Nephron (organoid): ENCODE measurements around the gene PADI1.

Experiments
- H3K27ac Mint-ChIP-seq, 3 experiments: 2 replicates each; pipeline ENCODE4 v1.8.0; 2020; ENCODE audit warnings: mixed read lengths in 3 of 3, mild to moderate bottlenecking in 2 of 3, moderate library complexity in 1 of 3
- H3K27me3 Mint-ChIP-seq: 2 replicates; pipeline ENCODE4 v1.8.0; 2021; ENCODE audit warnings: low read depth, mild to moderate bottlenecking, moderate library complexity, mixed read lengths
- H3K36me3 Mint-ChIP-seq: 2 replicates; pipeline ENCODE4 v1.8.0; 2020; ENCODE audit warnings: low read depth, mixed read lengths
- H3K4me1 Mint-ChIP-seq: 2 replicates; pipeline ENCODE4 v1.8.0; 2020; ENCODE audit warnings: mixed read lengths
- H3K4me3 Mint-ChIP-seq, 3 experiments: 2 replicates each; pipeline ENCODE4 v1.8.0; 2020; ENCODE audit warnings: mild to moderate bottlenecking in 3 of 3, mixed read lengths in 3 of 3, moderate library complexity in 2 of 3
- H3K9me3 Mint-ChIP-seq: 2 replicates; pipeline ENCODE4 v1.8.0; 2020; ENCODE audit warnings: mixed read lengths
- CTCF ChIP-seq, 3 experiments: fragments of 200-600 bp; sonication (generic); IDR thresholded peaks; one replicate each; pipeline ENCODE4 v1.5.0; 2021; ENCODE audit warnings: antibody characterized with exemption in 3 of 3; ENCODE audit not compliant: unreplicated experiment in 3 of 3

Gene PADI1

GRCh38 chr1:17258116-17258757 lies 53.3 kb downstream of the PADI1 start:
- H3K27me3 Mint-ChIP-seq: peaks cover 15% of the 10 kb centered on the region
- no peak overlapping the region for H3K27ac Mint-ChIP-seq
- H3K36me3 Mint-ChIP-seq: no peaks in the 10 kb centered on the region
- no peak for TF ChIP-seq CTCF (IDR thresholded peaks at IDR 0.05; ENCODE audit: unreplicated experiment in 3 of 3)
- peaks cover 6% of the 10 kb centered on the region for H3K9me3 Mint-ChIP-seq
- H3K4me1 Mint-ChIP-seq: no peaks in the 10 kb centered on the region
- H3K4me3 Mint-ChIP-seq: no peak overlapping the region

- H3K27ac Mint-ChIP-seq: no peak overlapping the region
- H3K9me3 Mint-ChIP-seq: peaks cover 8% of the 10 kb centered on the region
- no peaks in the 10 kb centered on the region for H3K4me1 Mint-ChIP-seq
- no peak overlapping the region for H3K4me3 Mint-ChIP-seq
- H3K27me3 Mint-ChIP-seq: peaks cover 14% of the 10 kb centered on the region
- no peak for TF ChIP-seq CTCF (IDR thresholded peaks at IDR 0.05; ENCODE audit: unreplicated experiment in 3 of 3)
- H3K36me3 Mint-ChIP-seq: no peaks in the 10 kb centered on the region
Measured at GRCh38 chr1:17258758-17259130, 53.8 kb downstream of the PADI1 start.

GRCh38 chr1:17259233-17259873 lies 54.4 kb downstream of the PADI1 start:
- Mint-ChIP-seq H3K27ac (no peak overlapping the region), H3K27me3 (peaks cover 14% of the 10 kb centered on the region), H3K4me3 (no peak overlapping the region), H3K36me3 (no peaks in the 10 kb centered on the region), H3K4me1 (no peaks in the 10 kb centered on the region), H3K9me3 (peaks cover 8% of the 10 kb centered on the region)
- no peak for TF ChIP-seq CTCF (IDR thresholded peaks at IDR 0.05; ENCODE audit: unreplicated experiment in 3 of 3)

GRCh38 chr1:17260264-17260663 lies 55.3 kb downstream of the PADI1 start:
- no peak overlapping the region for H3K4me3 Mint-ChIP-seq
- peaks cover 8% of the 10 kb centered on the region for H3K9me3 Mint-ChIP-seq

GRCh38 chr1:17260738-17261137 lies 55.8 kb downstream of the PADI1 start:
- H3K27ac Mint-ChIP-seq: no peak overlapping the region
- no peak for TF ChIP-seq CTCF (IDR thresholded peaks at IDR 0.05; ENCODE audit: unreplicated experiment in 3 of 3)
- H3K4me1 Mint-ChIP-seq: no peaks in the 10 kb centered on the region
- H3K27me3 Mint-ChIP-seq: peaks cover 11% of the 10 kb centered on the region
- H3K9me3 Mint-ChIP-seq: peaks cover 8% of the 10 kb centered on the region
- H3K36me3 Mint-ChIP-seq: no peaks in the 10 kb centered on the region
- H3K4me3 Mint-ChIP-seq: no peak overlapping the region

More at GRCh38 chr1:17260264-17260663, 55.3 kb downstream of the PADI1 start:
- Mint-ChIP-seq H3K27me3 (peaks cover 14% of the 10 kb centered on the region), H3K27ac (no peak overlapping the region), H3K36me3 (no peaks in the 10 kb centered on the region), H3K4me1 (no peaks in the 10 kb centered on the region)
- no peak for TF ChIP-seq CTCF (IDR thresholded peaks at IDR 0.05; ENCODE audit: unreplicated experiment in 3 of 3)

- Mint-ChIP-seq H3K9me3 (peaks cover 8% of the 10 kb centered on the region), H3K27me3 (peaks cover 4% of the 10 kb centered on the region), H3K4me3 (no peak overlapping the region), H3K36me3 (no peaks in the 10 kb centered on the region), H3K4me1 (no peaks in the 10 kb centered on the region), H3K27ac (no peak overlapping the region)
- no peak for TF ChIP-seq CTCF (IDR thresholded peaks at IDR 0.05; ENCODE audit: unreplicated experiment in 3 of 3)
Measured at GRCh38 chr1:17263936-17264335, 59.0 kb downstream of the PADI1 start.
